Esophagus squamous epithelium (tissue), 5 donors: ENCODE data around the gene SPATA25. TPM values are rescaled to one million over a fixed set of nuclear protein-coding genes. Genes with fewer than 3 reads are reported as not detected.

Experiments used
- DNase-seq: peaks from one replicate; lab custom pipeline; 2025; lab: John Stamatoyannopoulos, UW
- H3K27ac ChIP-seq, 4 donors: fragments of 200-600 bp; sonication (generic); one replicate each; pipeline ENCODE4 v1.5.1; 2016 to 2019; ENCODE audit warnings: mild to moderate bottlenecking in 1 of 4
- H3K27me3 ChIP-seq, 4 donors: fragments of 200-600 bp; sonication (generic); 1 replicate in 3 of 4; 2 replicates in 1 of 4; pipeline versions ENCODE4 v1.5.1 to v1.6.0; 2017 to 2021; ENCODE audit warnings: antibody characterized with exemption in 1 of 4
- H3K36me3 ChIP-seq, 3 donors: fragments of 200-600 bp; sonication (generic); one replicate each; pipeline ENCODE4 v1.5.1; 2016 to 2019
- H3K4me1 ChIP-seq, 3 donors: fragments of 200-600 bp; sonication (generic); one replicate each; pipeline ENCODE4 v1.5.1; 2017 to 2019
- H3K4me3 ChIP-seq, 4 donors: fragments of 200-600 bp; sonication (generic); 1 replicate in 3 of 4; 2 replicates in 1 of 4; pipeline ENCODE4 v1.5.1; 2016 to 2019; ENCODE audit warnings: mild to moderate bottlenecking in 2 of 4, moderate library complexity in 1 of 4
- H3K9me3 ChIP-seq, 3 donors: fragments of 200-600 bp; sonication (generic); one replicate each; pipeline ENCODE4 v1.5.1; 2016 to 2019
- POLR2A ChIP-seq, 4 donors: fragments of 450-650 bp; IDR thresholded peaks; one replicate each; pipeline ENCODE4 v1.6.1; 2017; ENCODE audit warnings: antibody characterized with exemption in 4 of 4, mild to moderate bottlenecking in 4 of 4, moderate library complexity in 3 of 4
- WGBS, 2 donors: methylation state at CpG; one replicate each; pipeline ENCODE4 v1.1.5; 2018; 5-methylcytosine and 5-hydroxymethylcytosine counted together
- intact Hi-C: fragments of 100-400 bp; cut with DNase I; formaldehyde crosslinking; loops from one replicate; pipeline ENCODE4 v1.15.0; 2022
- total RNA-seq, 4 donors: library from RNA; depleted of rRNA; stranded (reverse); fragments of >200 nt; gene quantifications; one replicate each; pipeline ENCODE4 v1.1.0, GENCODE V29; 2016
- TF ChIP-seq, protein P1 (sequence below), 6 experiments: fragments of 450-650 bp in 4 of 6; fragments of 200-600 bp in 2 of 6; sonication (generic) in 2 of 6; IDR thresholded peaks; one replicate each; pipeline ENCODE4 v1.5.1; 2016 to 2019; ENCODE audit warnings: antibody characterized with exemption in 6 of 6, mild to moderate bottlenecking in 4 of 6, moderate library complexity in 4 of 6
- donor health status: DM: yes; HTN: yes; CAD: no.

Gene SPATA25
- total RNA-seq, 4 donors from 2014 or later, result 1.1 to 1.3 TPM; not detected in 2

DNA sequence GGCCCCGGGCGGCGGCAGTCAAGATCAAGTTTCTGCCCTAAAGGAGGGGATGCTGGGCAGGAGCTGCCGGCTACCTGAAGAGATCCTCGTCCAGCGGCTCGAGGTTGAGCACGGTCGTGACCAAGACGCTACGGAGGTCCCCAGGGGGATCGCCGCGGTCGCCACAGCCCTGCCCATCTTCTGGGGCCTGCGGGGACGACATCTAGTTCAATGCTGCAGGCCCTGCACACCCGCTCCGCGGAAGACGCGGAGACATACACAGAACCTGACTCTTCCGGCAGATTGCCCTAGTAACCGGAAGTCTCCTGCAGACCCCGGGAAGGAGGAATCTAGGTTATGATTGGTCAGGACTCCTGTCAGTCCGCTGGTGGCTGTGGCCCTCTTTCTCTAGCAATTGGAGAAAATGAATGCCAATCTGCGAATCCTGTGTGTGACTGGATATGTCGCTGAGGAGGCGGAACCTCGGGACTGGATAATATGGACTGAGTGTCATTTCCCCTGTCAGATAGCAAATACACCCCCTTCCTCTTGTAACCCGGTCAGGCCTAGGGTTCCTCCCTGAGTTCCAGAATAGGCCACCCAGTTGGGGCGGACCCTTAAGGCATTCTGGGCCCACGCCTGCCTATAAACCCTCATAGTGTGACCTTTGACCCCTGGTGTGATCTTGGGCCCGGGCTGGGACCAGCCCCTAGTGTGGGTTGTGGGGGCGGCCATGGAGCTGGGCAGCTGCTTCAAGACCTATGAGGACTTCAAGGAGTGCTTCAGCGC, 30.1 kb downstream of the SPATA25 start, which contains the start of the genes ACOT8 and ZSWIM3:
TSS of gene ACOT8 (minus strand) at position 279 of the 768 bp plus-strand sequence. CDS start at position 202, 77 bp downstream.
TSS of gene ZSWIM3 (plus strand) at position 501 of the 768 bp plus-strand sequence. CDS start at position 713, 212 bp downstream.
- intact Hi-C loops, result no loop called here
- H3K4me3 ChIP-seq, result peak within 1 kb of the TSS; percentile 91 to 95 (median 92)
- H3K36me3 ChIP-seq, result peaks cover 0 to 30% (median 0%) of the 10 kb centered on the region in 3 donors
- H3K9me3 ChIP-seq, result no peaks in the 10 kb centered on the region
- H3K27ac ChIP-seq, result peak within 1 kb of the TSS; percentile 82 to 90 (median 85)
- TF ChIP-seq, protein P1, sequence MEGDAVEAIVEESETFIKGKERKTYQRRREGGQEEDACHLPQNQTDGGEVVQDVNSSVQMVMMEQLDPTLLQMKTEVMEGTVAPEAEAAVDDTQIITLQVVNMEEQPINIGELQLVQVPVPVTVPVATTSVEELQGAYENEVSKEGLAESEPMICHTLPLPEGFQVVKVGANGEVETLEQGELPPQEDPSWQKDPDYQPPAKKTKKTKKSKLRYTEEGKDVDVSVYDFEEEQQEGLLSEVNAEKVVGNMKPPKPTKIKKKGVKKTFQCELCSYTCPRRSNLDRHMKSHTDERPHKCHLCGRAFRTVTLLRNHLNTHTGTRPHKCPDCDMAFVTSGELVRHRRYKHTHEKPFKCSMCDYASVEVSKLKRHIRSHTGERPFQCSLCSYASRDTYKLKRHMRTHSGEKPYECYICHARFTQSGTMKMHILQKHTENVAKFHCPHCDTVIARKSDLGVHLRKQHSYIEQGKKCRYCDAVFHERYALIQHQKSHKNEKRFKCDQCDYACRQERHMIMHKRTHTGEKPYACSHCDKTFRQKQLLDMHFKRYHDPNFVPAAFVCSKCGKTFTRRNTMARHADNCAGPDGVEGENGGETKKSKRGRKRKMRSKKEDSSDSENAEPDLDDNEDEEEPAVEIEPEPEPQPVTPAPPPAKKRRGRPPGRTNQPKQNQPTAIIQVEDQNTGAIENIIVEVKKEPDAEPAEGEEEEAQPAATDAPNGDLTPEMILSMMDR (IDR thresholded peaks at IDR 0.05), result no peak
- peak in 2 of 4 donors; percentile 32 to 75 for TF ChIP-seq POLR2A (IDR thresholded peaks at IDR 0.05)
- H3K27me3 ChIP-seq, result no peaks in the 10 kb centered on the region
- peaks cover 26 to 46% (median 28%) of the 10 kb centered on the region in 3 donors for H3K4me1 ChIP-seq
- 0% methylated on average over 2 to 5 of the region's 36 CpGs for WGBS, 2 donors
- peak; percentile 91 for DNase-seq

DNA sequence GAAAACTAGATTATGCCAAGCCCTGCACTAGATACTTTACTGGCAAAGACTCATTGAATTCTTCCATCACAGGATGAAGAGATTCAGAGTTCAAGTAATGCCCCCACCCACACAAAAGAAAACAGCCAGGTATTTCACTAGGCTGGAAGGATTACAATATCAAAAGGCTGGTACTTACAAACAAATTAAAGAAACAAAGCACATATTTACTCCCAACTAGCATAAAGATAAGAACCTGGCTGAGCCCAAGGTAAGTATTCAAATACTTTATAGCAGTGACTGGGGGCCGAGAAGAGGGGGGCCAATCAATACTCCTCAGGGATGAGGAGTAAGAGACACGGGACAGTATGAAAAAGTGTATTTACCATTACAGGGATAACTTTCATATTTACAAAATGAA, 33.9 kb downstream of the SPATA25 start:
- Histone ChIP-seq H3K4me1 (peaks cover 23 to 41% (median 28%) of the 10 kb centered on the region in 3 donors), H3K4me3 (no peak overlapping the region), H3K36me3 (peaks cover 0 to 68% (median 0%) of the 10 kb centered on the region in 3 donors), H3K27me3 (no peaks in the 10 kb centered on the region), H3K9me3 (no peaks in the 10 kb centered on the region), H3K27ac (no peak overlapping the region)
- TF ChIP-seq POLR2A (IDR thresholded peaks at IDR 0.05), result no peak
- TF ChIP-seq, protein P1 (IDR thresholded peaks at IDR 0.05), result no peak
- intact Hi-C loops, result no loop called here
- WGBS, 2 donors, result 81 to 86% methylated on average over 2 of the region's 2 CpGs
- no peak for DNase-seq

DNA sequence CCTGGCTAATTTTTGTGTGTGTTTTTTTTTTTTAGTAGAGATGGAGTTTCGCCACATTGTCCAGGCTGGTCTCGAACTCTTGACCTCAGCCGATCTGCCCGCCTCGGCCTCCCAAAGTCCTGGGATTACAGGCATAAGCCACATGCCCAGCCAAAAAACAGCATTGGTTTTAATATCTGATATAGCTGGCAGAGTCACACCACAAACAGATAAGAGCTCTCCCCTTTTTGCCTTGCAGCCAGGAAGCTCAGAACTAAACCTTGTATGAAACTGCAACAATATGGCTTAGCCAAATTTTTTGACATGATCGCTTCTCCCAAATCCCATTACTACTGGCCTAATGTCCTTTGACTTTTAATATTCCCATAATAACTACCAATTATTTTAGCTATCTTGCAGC, 35.1 kb downstream of the SPATA25 start:
- no peak for DNase-seq
- H3K9me3 ChIP-seq, result no peaks in the 10 kb centered on the region
- H3K4me1 ChIP-seq, result peaks cover 13 to 30% (median 21%) of the 10 kb centered on the region in 3 donors
- WGBS, 2 donors, result 88 to 96% methylated on average over 5 to 6 of the region's 6 CpGs
- H3K27me3 ChIP-seq, result no peaks in the 10 kb centered on the region
- intact Hi-C loops, result no loop called here
- H3K27ac ChIP-seq, result no peak overlapping the region
- TF ChIP-seq POLR2A (IDR thresholded peaks at IDR 0.05), result no peak
- no peak overlapping the region for H3K4me3 ChIP-seq
- H3K36me3 ChIP-seq, result peaks cover 0 to 80% (median 0%) of the 10 kb centered on the region in 3 donors

DNA sequence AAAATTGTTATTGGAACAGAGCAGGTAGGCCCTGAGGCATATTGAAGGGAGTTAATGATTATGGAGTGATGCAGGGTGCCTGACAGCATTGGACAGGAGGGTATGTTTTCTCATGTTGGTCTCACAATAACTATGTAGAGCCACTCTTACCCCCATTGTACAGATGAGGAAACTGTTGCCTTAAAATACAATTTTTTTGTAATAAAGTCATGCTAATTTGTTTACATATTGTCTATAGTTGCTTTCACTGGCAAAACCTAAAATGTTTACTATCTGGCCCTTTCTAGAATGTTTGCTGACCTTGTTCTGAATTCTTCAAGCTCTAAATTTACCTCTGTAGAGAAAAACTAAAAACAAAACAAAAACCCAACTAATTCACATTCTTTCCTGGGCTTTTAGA, 35.9 kb downstream of the SPATA25 start:
- H3K4me1 ChIP-seq, result peaks cover 13 to 25% (median 20%) of the 10 kb centered on the region in 3 donors
- no peaks in the 10 kb centered on the region for H3K9me3 ChIP-seq
- TF ChIP-seq POLR2A (IDR thresholded peaks at IDR 0.05), result no peak
- TF ChIP-seq, protein P1 (IDR thresholded peaks at IDR 0.05), result no peak
- no peak for DNase-seq
- H3K36me3 ChIP-seq, result peaks cover 0 to 88% (median 0%) of the 10 kb centered on the region in 3 donors
- no peaks in the 10 kb centered on the region for H3K27me3 ChIP-seq
- no peak overlapping the region for H3K27ac ChIP-seq
- intact Hi-C loops, result no loop called here
- H3K4me3 ChIP-seq, result no peak overlapping the region

DNA sequence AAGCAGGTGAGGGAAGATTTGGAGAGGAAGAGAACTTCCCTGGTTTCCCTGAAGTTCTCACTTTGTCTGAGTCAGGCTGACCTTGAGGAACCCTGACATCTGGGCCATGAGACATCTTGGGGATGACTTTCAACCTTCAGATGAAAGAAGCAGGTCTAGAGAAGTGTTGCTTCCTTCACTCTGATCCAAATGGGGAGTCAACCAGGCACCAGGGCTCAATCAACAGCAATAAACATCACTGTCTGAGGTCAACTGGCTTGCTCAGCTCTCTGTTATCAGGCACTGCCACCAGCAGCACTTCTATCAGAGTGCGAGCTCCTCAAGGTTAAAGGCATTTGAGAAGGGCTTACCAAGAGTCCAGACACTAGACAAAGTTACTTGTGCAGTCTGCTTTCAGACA, 36.5 kb downstream of the SPATA25 start:
- no peaks in the 10 kb centered on the region for H3K27me3 ChIP-seq
- TF ChIP-seq, protein P1 (IDR thresholded peaks at IDR 0.05), result no peak
- no peak for TF ChIP-seq POLR2A (IDR thresholded peaks at IDR 0.05)
- intact Hi-C loops, result no loop called here
- no peak overlapping the region for H3K27ac ChIP-seq
- H3K4me1 ChIP-seq, result peaks cover 7 to 19% (median 14%) of the 10 kb centered on the region in 3 donors
- no peak overlapping the region for H3K4me3 ChIP-seq
- no peak for DNase-seq
- WGBS, 2 donors, result 100% methylated on average over 1 of the region's 1 CpG
- no peaks in the 10 kb centered on the region for H3K9me3 ChIP-seq
- peaks cover 0 to 94% (median 3%) of the 10 kb centered on the region in 3 donors for H3K36me3 ChIP-seq
